ENCODE results near the gene RGS7BP. TPM values are rescaled to one million over a fixed set of nuclear protein-coding genes. Genes with fewer than 3 reads are reported as not detected.
"Not testable (repeated sequence)": the region's sequence is repeated elsewhere in the genome, so short reads cannot be mapped to it uniquely, and the experiment has no call there.

Gene RGS7BP
- polyA plus RNA-seq, 4 donors: 5.9 to 9.7 (median 8.0) TPM

GRCh38 chr5:64557911-64558310 lies 52.1 kb downstream of the RGS7BP start:
- no peak for DNase-seq (ENCODE audit: low read depth in 4 of 4, low spot score in 3 of 4)

GRCh38 chr5:64558641-64559040 lies 52.8 kb downstream of the RGS7BP start:
- DNase-seq (ENCODE audit: low read depth in 4 of 4, low spot score in 3 of 4): not testable (repeated sequence)

- peak in 3 of 4 donors; percentile 18 to 36 (median 19) for DNase-seq (ENCODE audit: low read depth in 4 of 4, low spot score in 3 of 4)
Measured at GRCh38 chr5:64566310-64566916, 60.6 kb downstream of the RGS7BP start.

GRCh38 chr5:64569858-64570257 lies 64.0 kb downstream of the RGS7BP start:
- DNase-seq (ENCODE audit: low read depth in 4 of 4, low spot score in 3 of 4): no peak

- no peak for DNase-seq (ENCODE audit: low read depth in 4 of 4, low spot score in 3 of 4)
Measured at GRCh38 chr5:64570395-64570996, 64.7 kb downstream of the RGS7BP start.

GRCh38 chr5:64575561-64575960 lies 69.7 kb downstream of the RGS7BP start:
- DNase-seq (ENCODE audit: low read depth in 4 of 4, low spot score in 3 of 4): no peak

- no peak for DNase-seq (ENCODE audit: low read depth in 4 of 4, low spot score in 3 of 4)
Measured at GRCh38 chr5:64576250-64576649, 70.4 kb downstream of the RGS7BP start.

- no peak for DNase-seq (ENCODE audit: low read depth in 4 of 4, low spot score in 3 of 4)
Measured at GRCh38 chr5:64585646-64586045, 79.8 kb downstream of the RGS7BP start.

GRCh38 chr5:64587370-64587769 lies 81.6 kb downstream of the RGS7BP start:
- DNase-seq (ENCODE audit: low read depth in 4 of 4, low spot score in 3 of 4): no peak

GRCh38 chr5:64592730-64593341 lies 87.0 kb downstream of the RGS7BP start:
- no peak for DNase-seq (ENCODE audit: low read depth in 4 of 4, low spot score in 3 of 4)

- no peak for DNase-seq (ENCODE audit: low read depth in 4 of 4, low spot score in 3 of 4)
Measured at GRCh38 chr5:64594025-64594424, 88.2 kb downstream of the RGS7BP start.

- no peak for DNase-seq (ENCODE audit: low read depth in 4 of 4, low spot score in 3 of 4)
Measured at GRCh38 chr5:64594601-64595000, 88.8 kb downstream of the RGS7BP start.

GRCh38 chr5:64595031-64595855 lies 89.4 kb downstream of the RGS7BP start:
- no peak for DNase-seq (ENCODE audit: low read depth in 4 of 4, low spot score in 3 of 4)

GRCh38 chr5:64599226-64599625 lies 93.4 kb downstream of the RGS7BP start:
- no peak for DNase-seq (ENCODE audit: low read depth in 4 of 4, low spot score in 3 of 4)

GRCh38 chr5:64603676-64604075 lies 97.9 kb downstream of the RGS7BP start:
- DNase-seq (ENCODE audit: low read depth in 4 of 4, low spot score in 3 of 4): no peak

- DNase-seq (ENCODE audit: low read depth in 4 of 4, low spot score in 3 of 4): no peak
Measured at GRCh38 chr5:64606926-64607325, 101.1 kb downstream of the RGS7BP start.

- peak; percentile 44 to 59 (median 51) for DNase-seq (ENCODE audit: low read depth in 4 of 4, low spot score in 3 of 4)
Measured at GRCh38 chr5:64612344-64612961, 106.6 kb downstream of the RGS7BP start.

- DNase-seq (ENCODE audit: low read depth in 4 of 4, low spot score in 3 of 4): no peak
Measured at GRCh38 chr5:64615895-64616294, 110.1 kb downstream of the RGS7BP start.

- DNase-seq (ENCODE audit: low read depth in 4 of 4, low spot score in 3 of 4): no peak
Measured at GRCh38 chr5:64619609-64620008, 113.8 kb downstream of the RGS7BP start.

GRCh38 chr5:64622991-64623390 lies 117.2 kb downstream of the RGS7BP start:
- no peak for DNase-seq (ENCODE audit: low read depth in 4 of 4, low spot score in 3 of 4)

GRCh38 chr5:64625678-64626077 lies 119.9 kb downstream of the RGS7BP start:
- no peak for DNase-seq (ENCODE audit: low read depth in 4 of 4, low spot score in 3 of 4)
